DOHH2 (cell line): ENCODE measurements around the gene DDX39A.

ENCODE experiments used
- CTCF ChIP-seq: fragments of 200-600 bp; sonication (generic); IDR thresholded peaks from one replicate; pipeline ENCODE4 v1.5.1; 2014; ENCODE audit warnings: antibody characterized with exemption, mild to moderate bottlenecking, low read depth, low read length; ENCODE audit not compliant: poor library complexity, severe bottlenecking
- EZH2phosphoT487 ChIP-seq: fragments of 200-600 bp; sonication (generic); IDR thresholded peaks from 2 replicates; pipeline ENCODE4 v1.6.1; 2017; ENCODE audit warnings: borderline replicate concordance, mild to moderate bottlenecking, antibody characterized with exemption, low read length, moderate library complexity, mixed read lengths

- TF ChIP-seq CTCF (no peak), EZH2phosphoT487 (no peak)
Observed at GRCh38 chr19:14390548-14390947, 28.6 kb downstream of the DDX39A start.
